Measurements from ENCODE around the gene PFKP.

PFKP gene

GRCh38 chr10:3115685-3116084, 48.3 kb downstream of the PFKP start:
- Histone ChIP-seq H3K9me3 (ENCODE audit: control insufficient read depth, insufficient read depth, low read length) (no peaks in the 10 kb centered on the region), H3K4me1 (ENCODE audit: control insufficient read depth, insufficient read depth, low read length) (no peaks in the 10 kb centered on the region), H3K36me3 (ENCODE audit: control insufficient read depth, insufficient read depth, low read length) (peaks cover 54% of the 10 kb centered on the region), H3K27me3 (ENCODE audit: control insufficient read depth, insufficient read depth, low read length) (no peaks in the 10 kb centered on the region), H3K4me3 (ENCODE audit: low read length) (no peak overlapping the region), H3K27ac (ENCODE audit: low read length) (no peak overlapping the region)
- no peak for DNase-seq (ENCODE audit: low read depth, low spot score)
- no CpG with 5 or more reads among the region's 8 CpGs for WGBS (ENCODE audit: insufficient coverage, insufficient read length)

GRCh38 chr10:3116508-3117100, 49.3 kb downstream of the PFKP start:
- H3K36me3 ChIP-seq (ENCODE audit: control insufficient read depth, insufficient read depth, low read length): peaks cover 45% of the 10 kb centered on the region
- no CpG with 5 or more reads among the region's 20 CpGs for WGBS (ENCODE audit: insufficient coverage, insufficient read length)

GRCh38 chr10:3117486-3117885, 50.1 kb downstream of the PFKP start:
- H3K36me3 ChIP-seq (ENCODE audit: control insufficient read depth, insufficient read depth, low read length): peaks cover 44% of the 10 kb centered on the region
- H3K27ac ChIP-seq (ENCODE audit: low read length): no peak overlapping the region
- WGBS (ENCODE audit: insufficient coverage, insufficient read length): no CpG with 5 or more reads among the region's 12 CpGs
- H3K27me3 ChIP-seq (ENCODE audit: control insufficient read depth, insufficient read depth, low read length): no peaks in the 10 kb centered on the region
- no peaks in the 10 kb centered on the region for H3K4me1 ChIP-seq (ENCODE audit: control insufficient read depth, insufficient read depth, low read length)
- H3K9me3 ChIP-seq (ENCODE audit: control insufficient read depth, insufficient read depth, low read length): no peaks in the 10 kb centered on the region
- H3K4me3 ChIP-seq (ENCODE audit: low read length): no peak overlapping the region
- DNase-seq (ENCODE audit: low read depth, low spot score): no peak

More at GRCh38 chr10:3116508-3117100, 49.3 kb downstream of the PFKP start:
- Histone ChIP-seq H3K27me3 (ENCODE audit: control insufficient read depth, insufficient read depth, low read length) (no peaks in the 10 kb centered on the region), H3K27ac (ENCODE audit: low read length) (no peak overlapping the region), H3K4me3 (ENCODE audit: low read length) (no peak overlapping the region), H3K4me1 (ENCODE audit: control insufficient read depth, insufficient read depth, low read length) (no peaks in the 10 kb centered on the region), H3K9me3 (ENCODE audit: control insufficient read depth, insufficient read depth, low read length) (no peaks in the 10 kb centered on the region)
- DNase-seq (ENCODE audit: low read depth, low spot score): no peak

- H3K27me3 ChIP-seq (ENCODE audit: control insufficient read depth, insufficient read depth, low read length): no peaks in the 10 kb centered on the region
- WGBS (ENCODE audit: insufficient coverage, insufficient read length): no CpG with 5 or more reads among the region's 32 CpGs
- H3K36me3 ChIP-seq (ENCODE audit: control insufficient read depth, insufficient read depth, low read length): peaks cover 46% of the 10 kb centered on the region
- H3K4me3 ChIP-seq (ENCODE audit: low read length): no peak overlapping the region
- DNase-seq (ENCODE audit: low read depth, low spot score): no peak
- no peak overlapping the region for H3K27ac ChIP-seq (ENCODE audit: low read length)
- H3K9me3 ChIP-seq (ENCODE audit: control insufficient read depth, insufficient read depth, low read length): no peaks in the 10 kb centered on the region
- no peaks in the 10 kb centered on the region for H3K4me1 ChIP-seq (ENCODE audit: control insufficient read depth, insufficient read depth, low read length)
Observed at GRCh38 chr10:3118641-3119091, 51.3 kb downstream of the PFKP start.

- H3K27ac ChIP-seq (ENCODE audit: low read length): no peak overlapping the region
- no peak overlapping the region for H3K4me3 ChIP-seq (ENCODE audit: low read length)
- DNase-seq (ENCODE audit: low read depth, low spot score): no peak
- WGBS (ENCODE audit: insufficient coverage, insufficient read length): no CpG with 5 or more reads among the region's 31 CpGs
- no peaks in the 10 kb centered on the region for H3K4me1 ChIP-seq (ENCODE audit: control insufficient read depth, insufficient read depth, low read length)
- H3K27me3 ChIP-seq (ENCODE audit: control insufficient read depth, insufficient read depth, low read length): no peaks in the 10 kb centered on the region
- peaks cover 57% of the 10 kb centered on the region for H3K36me3 ChIP-seq (ENCODE audit: control insufficient read depth, insufficient read depth, low read length)
- H3K9me3 ChIP-seq (ENCODE audit: control insufficient read depth, insufficient read depth, low read length): no peaks in the 10 kb centered on the region
Observed at GRCh38 chr10:3119796-3120459, 52.6 kb downstream of the PFKP start.

- DNase-seq (ENCODE audit: low read depth, low spot score): no peak
- H3K9me3 ChIP-seq (ENCODE audit: control insufficient read depth, insufficient read depth, low read length): no peaks in the 10 kb centered on the region
- WGBS (ENCODE audit: insufficient coverage, insufficient read length): no CpG with 5 or more reads among the region's 14 CpGs
- peaks cover 54% of the 10 kb centered on the region for H3K36me3 ChIP-seq (ENCODE audit: control insufficient read depth, insufficient read depth, low read length)
- H3K4me1 ChIP-seq (ENCODE audit: control insufficient read depth, insufficient read depth, low read length): no peaks in the 10 kb centered on the region
- no peak overlapping the region for H3K4me3 ChIP-seq (ENCODE audit: low read length)
- H3K27me3 ChIP-seq (ENCODE audit: control insufficient read depth, insufficient read depth, low read length): no peaks in the 10 kb centered on the region
- H3K27ac ChIP-seq (ENCODE audit: low read length): no peak overlapping the region
Observed at GRCh38 chr10:3122034-3122433, 54.7 kb downstream of the PFKP start.

GRCh38 chr10:3122486-3123205, 55.3 kb downstream of the PFKP start:
- no CpG with 5 or more reads among the region's 27 CpGs for WGBS (ENCODE audit: insufficient coverage, insufficient read length)
- Histone ChIP-seq H3K27me3 (ENCODE audit: control insufficient read depth, insufficient read depth, low read length) (no peaks in the 10 kb centered on the region), H3K4me1 (ENCODE audit: control insufficient read depth, insufficient read depth, low read length) (no peaks in the 10 kb centered on the region), H3K4me3 (ENCODE audit: low read length) (no peak overlapping the region), H3K27ac (ENCODE audit: low read length) (no peak overlapping the region), H3K36me3 (ENCODE audit: control insufficient read depth, insufficient read depth, low read length) (peaks cover 50% of the 10 kb centered on the region), H3K9me3 (ENCODE audit: control insufficient read depth, insufficient read depth, low read length) (no peaks in the 10 kb centered on the region)
- DNase-seq (ENCODE audit: low read depth, low spot score): no peak

GRCh38 chr10:3123571-3124411, 56.4 kb downstream of the PFKP start:
- H3K27ac ChIP-seq (ENCODE audit: low read length): no peak overlapping the region
- WGBS (ENCODE audit: insufficient coverage, insufficient read length): no CpG with 5 or more reads among the region's 32 CpGs

GRCh38 chr10:3124412-3125175, 57.2 kb downstream of the PFKP start:
- H3K4me3 ChIP-seq (ENCODE audit: low read length): no peak overlapping the region
- H3K36me3 ChIP-seq (ENCODE audit: control insufficient read depth, insufficient read depth, low read length): peaks cover 45% of the 10 kb centered on the region
- WGBS (ENCODE audit: insufficient coverage, insufficient read length): no CpG with 5 or more reads among the region's 40 CpGs
- H3K9me3 ChIP-seq (ENCODE audit: control insufficient read depth, insufficient read depth, low read length): no peaks in the 10 kb centered on the region
- no peak overlapping the region for H3K27ac ChIP-seq (ENCODE audit: low read length)
- no peaks in the 10 kb centered on the region for H3K4me1 ChIP-seq (ENCODE audit: control insufficient read depth, insufficient read depth, low read length)
- H3K27me3 ChIP-seq (ENCODE audit: control insufficient read depth, insufficient read depth, low read length): no peaks in the 10 kb centered on the region
- no peak for DNase-seq (ENCODE audit: low read depth, low spot score)

More at GRCh38 chr10:3123571-3124411, 56.4 kb downstream of the PFKP start:
- DNase-seq (ENCODE audit: low read depth, low spot score): no peak
- H3K4me3 ChIP-seq (ENCODE audit: low read length): no peak overlapping the region
- H3K36me3 ChIP-seq (ENCODE audit: control insufficient read depth, insufficient read depth, low read length): peaks cover 43% of the 10 kb centered on the region
- H3K9me3 ChIP-seq (ENCODE audit: control insufficient read depth, insufficient read depth, low read length): no peaks in the 10 kb centered on the region
- H3K4me1 ChIP-seq (ENCODE audit: control insufficient read depth, insufficient read depth, low read length): no peaks in the 10 kb centered on the region
- H3K27me3 ChIP-seq (ENCODE audit: control insufficient read depth, insufficient read depth, low read length): no peaks in the 10 kb centered on the region
